MM.1S (cell line): ENCODE results near the gene PIK3R5.

Experiments used
- DNase-seq: peaks from one replicate; pipeline ENCODE4 v3.0.0-alpha.2; 2015
- H2AFZ ChIP-seq: fragments of 300-600 bp; sonication (generic); 2 replicates; pipeline ENCODE4 v1.6.0; 2016; ENCODE audit warnings: antibody characterized with exemption, low read length
- H3F3A ChIP-seq: fragments of 300-600 bp; sonication (generic); 2 replicates; pipeline ENCODE4 v1.6.1; 2016; ENCODE audit warnings: mild to moderate bottlenecking, antibody characterized with exemption, low read length, moderate library complexity, mixed read lengths; ENCODE audit not compliant: insufficient read depth
- H3K27ac ChIP-seq: fragments of 300-600 bp; sonication (generic); 2 replicates; pipeline ENCODE4 v1.5.1; 2016; ENCODE audit warnings: mild to moderate bottlenecking, low read length
- H3K27me3 ChIP-seq: fragments of 300-600 bp; sonication (generic); replicated peaks from 2 replicates; pipeline ENCODE4 v1.6.0; 2016; ENCODE audit warnings: low read length; ENCODE audit not compliant: insufficient read depth
- H3K36me3 ChIP-seq: fragments of 300-600 bp; sonication (generic); replicated peaks from 2 replicates; pipeline ENCODE4 v1.6.1; 2016; ENCODE audit warnings: mild to moderate bottlenecking, low read length, mixed read lengths; ENCODE audit not compliant: insufficient read depth
- H3K4me1 ChIP-seq: fragments of 300-600 bp; sonication (generic); 2 replicates; pipeline ENCODE4 v1.6.1; 2016; ENCODE audit warnings: low read length, mixed read lengths
- H3K4me2 ChIP-seq: fragments of 300-600 bp; sonication (generic); 2 replicates; pipeline ENCODE4 v1.6.0; 2016; ENCODE audit warnings: low read depth, low read length
- H3K4me3 ChIP-seq: fragments of 300-600 bp; sonication (generic); 2 replicates; pipeline ENCODE4 v1.5.1; 2016; ENCODE audit warnings: low read length, mixed read lengths
- H3K79me2 ChIP-seq: fragments of 300-600 bp; sonication (generic); 2 replicates; pipeline ENCODE4 v1.6.1; 2016; ENCODE audit warnings: mixed run types, low read length, mixed read lengths
- H3K9ac ChIP-seq: fragments of 300-600 bp; sonication (generic); 2 replicates; pipeline ENCODE4 v1.6.1; 2016; ENCODE audit warnings: low read length, mixed read lengths
- H3K9me2 ChIP-seq: fragments of 300-600 bp; sonication (generic); replicated peaks from 2 replicates; pipeline ENCODE4 v1.6.1; 2016; ENCODE audit warnings: mild to moderate bottlenecking, low read length, mixed read lengths; ENCODE audit not compliant: insufficient read depth
- H3K9me3 ChIP-seq: fragments of 300-600 bp; sonication (generic); replicated peaks from 2 replicates; pipeline ENCODE4 v1.6.1; 2016; ENCODE audit warnings: mild to moderate bottlenecking, low read length, mixed read lengths; ENCODE audit not compliant: insufficient read depth
- H4K20me1 ChIP-seq: fragments of 300-600 bp; sonication (generic); 2 replicates; pipeline ENCODE4 v1.6.1; 2016; ENCODE audit warnings: mild to moderate bottlenecking, low read length, moderate library complexity, mixed read lengths; ENCODE audit not compliant: insufficient read depth
- EZH2 ChIP-seq: fragments of 300-600 bp; sonication (generic); optimal IDR thresholded peaks from 2 replicates; pipeline ENCODE3; 2017; ENCODE audit warnings: low read depth, mild to moderate bottlenecking, antibody characterized with exemption, low read length, mixed read lengths
- EZH2phosphoT487 ChIP-seq: fragments of 300-600 bp; sonication (generic); IDR thresholded peaks from 2 replicates; pipeline ENCODE4 v1.6.1; 2018; ENCODE audit warnings: antibody characterized with exemption, low read length
- TF ChIP-seq, protein P1 (sequence below): fragments of 300-600 bp; sonication (generic); IDR thresholded peaks from 2 replicates; pipeline ENCODE4 v1.5.1; 2016; ENCODE audit warnings: antibody characterized with exemption, low read length, mixed read lengths

The PIK3R5 gene

DNA sequence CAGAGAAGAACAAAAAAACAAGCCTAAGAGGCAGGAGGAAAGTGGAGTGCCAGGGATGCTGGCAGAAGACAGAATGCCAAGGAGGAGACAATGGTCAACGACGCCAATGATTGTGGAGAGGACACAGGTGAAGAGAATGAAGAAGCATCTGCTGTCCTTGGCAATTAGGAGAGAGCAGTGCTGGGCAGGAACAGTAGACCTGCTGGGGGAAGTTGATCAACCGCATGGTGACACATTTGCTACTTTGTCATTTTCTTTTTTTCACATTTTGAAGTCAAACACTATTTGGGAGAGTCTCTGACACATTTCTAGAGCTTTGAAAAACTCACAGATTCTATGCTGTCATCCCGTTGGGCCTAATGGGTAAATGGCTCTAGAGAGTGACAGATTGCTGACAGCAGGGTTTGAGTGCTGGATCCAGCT is 97.0 kb downstream of the PIK3R5 start:
- Histone ChIP-seq H3K27me3 (peaks cover 26% of the 10 kb centered on the region), H3K27ac (no peak overlapping the region), H3K4me3 (no peak overlapping the region), H3K9me3 (no peaks in the 10 kb centered on the region), H3F3A (no peaks in the 10 kb centered on the region), H3K4me2 (no peak overlapping the region), H3K9ac (no peak overlapping the region), H4K20me1 (no peaks in the 10 kb centered on the region), H3K9me2 (no peaks in the 10 kb centered on the region), H3K4me1 (no peaks in the 10 kb centered on the region), H3K36me3 (no peaks in the 10 kb centered on the region), H2AFZ (no peak overlapping the region), H3K79me2 (no peaks in the 10 kb centered on the region)
- TF ChIP-seq EZH2phosphoT487: no peak
- TF ChIP-seq, protein P1, sequence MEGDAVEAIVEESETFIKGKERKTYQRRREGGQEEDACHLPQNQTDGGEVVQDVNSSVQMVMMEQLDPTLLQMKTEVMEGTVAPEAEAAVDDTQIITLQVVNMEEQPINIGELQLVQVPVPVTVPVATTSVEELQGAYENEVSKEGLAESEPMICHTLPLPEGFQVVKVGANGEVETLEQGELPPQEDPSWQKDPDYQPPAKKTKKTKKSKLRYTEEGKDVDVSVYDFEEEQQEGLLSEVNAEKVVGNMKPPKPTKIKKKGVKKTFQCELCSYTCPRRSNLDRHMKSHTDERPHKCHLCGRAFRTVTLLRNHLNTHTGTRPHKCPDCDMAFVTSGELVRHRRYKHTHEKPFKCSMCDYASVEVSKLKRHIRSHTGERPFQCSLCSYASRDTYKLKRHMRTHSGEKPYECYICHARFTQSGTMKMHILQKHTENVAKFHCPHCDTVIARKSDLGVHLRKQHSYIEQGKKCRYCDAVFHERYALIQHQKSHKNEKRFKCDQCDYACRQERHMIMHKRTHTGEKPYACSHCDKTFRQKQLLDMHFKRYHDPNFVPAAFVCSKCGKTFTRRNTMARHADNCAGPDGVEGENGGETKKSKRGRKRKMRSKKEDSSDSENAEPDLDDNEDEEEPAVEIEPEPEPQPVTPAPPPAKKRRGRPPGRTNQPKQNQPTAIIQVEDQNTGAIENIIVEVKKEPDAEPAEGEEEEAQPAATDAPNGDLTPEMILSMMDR: no peak
- no peak for TF ChIP-seq EZH2
- no peak for DNase-seq

DNA sequence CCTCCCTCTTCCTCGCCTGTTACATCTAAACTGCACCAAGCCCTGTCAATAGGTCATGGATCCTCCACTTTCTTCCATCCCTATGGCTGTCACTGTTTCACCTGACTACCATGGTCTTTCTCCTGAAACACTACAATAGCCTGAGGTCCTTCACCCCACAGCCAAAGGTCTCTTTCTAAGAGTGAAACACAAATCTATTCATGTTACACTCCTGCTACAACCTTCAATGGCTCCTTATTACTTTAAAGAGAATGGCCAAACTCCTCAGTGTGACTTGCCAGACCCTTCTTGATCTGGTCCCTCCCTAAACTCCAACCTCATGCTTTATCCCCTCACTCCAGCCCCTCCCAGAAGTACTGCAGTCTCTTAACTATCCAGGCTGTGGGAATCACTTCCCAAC is 97.4 kb downstream of the PIK3R5 start:
- Histone ChIP-seq H3K9me2 (no peaks in the 10 kb centered on the region), H3K4me3 (no peak overlapping the region), H4K20me1 (no peaks in the 10 kb centered on the region), H3K9ac (no peak overlapping the region), H3K36me3 (no peaks in the 10 kb centered on the region), H3K27me3 (peaks cover 26% of the 10 kb centered on the region), H3K4me2 (no peak overlapping the region), H3F3A (no peaks in the 10 kb centered on the region), H3K9me3 (no peaks in the 10 kb centered on the region), H3K4me1 (no peaks in the 10 kb centered on the region), H3K79me2 (no peaks in the 10 kb centered on the region), H3K27ac (no peak overlapping the region), H2AFZ (no peak overlapping the region)
- TF ChIP-seq, protein P1: no peak
- TF ChIP-seq EZH2 (no peak), EZH2phosphoT487 (no peak)
- DNase-seq: no peak

DNA sequence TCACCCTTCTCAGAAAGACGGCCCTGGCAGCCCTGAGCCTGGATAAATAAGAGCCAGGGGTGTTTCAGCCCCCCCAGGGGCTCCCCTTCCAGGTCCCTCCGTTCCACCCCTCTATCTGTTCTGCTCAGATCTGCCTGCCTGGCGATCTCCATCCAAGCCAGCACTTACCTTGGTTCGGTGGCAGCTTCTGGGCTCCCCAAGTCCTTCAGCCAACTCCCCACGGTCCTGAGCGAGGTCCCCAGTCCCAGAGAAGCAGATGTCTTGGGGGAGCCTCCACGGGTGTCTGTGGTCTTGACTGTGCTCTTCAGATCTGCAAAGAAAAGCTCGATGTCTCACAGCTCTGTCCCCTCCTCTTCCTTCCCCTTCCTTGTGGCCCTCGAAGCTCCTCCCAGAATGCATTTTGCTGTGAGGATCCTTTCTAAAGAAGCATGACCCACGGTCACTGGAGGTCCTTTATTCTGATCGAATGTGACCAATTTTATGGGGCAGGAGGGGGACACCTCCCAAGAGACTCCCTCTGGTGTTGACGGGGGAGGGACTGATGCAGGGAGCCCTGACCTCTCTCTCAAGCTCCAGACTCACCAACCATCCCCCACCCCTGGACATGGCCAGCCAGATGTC is 98.0 kb downstream of the PIK3R5 start, which contains the start of gene PIK3R6:
TSS of gene PIK3R6 (minus strand) at position 314 of the 621 bp plus-strand sequence. CDS start 17,880 bp downstream, outside the sequence.
- no peak within 1 kb of the TSS for H3K9ac ChIP-seq
- H3K27ac ChIP-seq: no peak within 1 kb of the TSS
- no peaks in the 10 kb centered on the region for H4K20me1 ChIP-seq
- no peak within 1 kb of the TSS for H3K4me2 ChIP-seq
- H3K4me1 ChIP-seq: no peaks in the 10 kb centered on the region
- TF ChIP-seq, protein P1: no peak
- TF ChIP-seq EZH2phosphoT487 (no peak), EZH2 (no peak)
- H2AFZ ChIP-seq: no peak within 1 kb of the TSS
- H3K27me3 ChIP-seq: peaks cover 26% of the 10 kb centered on the region
- H3K36me3 ChIP-seq: no peaks in the 10 kb centered on the region
- H3K4me3 ChIP-seq: no peak within 1 kb of the TSS
- no peaks in the 10 kb centered on the region for H3K79me2 ChIP-seq
- H3K9me2 ChIP-seq: no peaks in the 10 kb centered on the region
- H3K9me3 ChIP-seq: no peaks in the 10 kb centered on the region
- no peaks in the 10 kb centered on the region for H3F3A ChIP-seq
- DNase-seq: no peak
